Stomach (tissue), 9 donors: ENCODE measurements around the gene ARSG. TPM values are rescaled to one million over a fixed set of nuclear protein-coding genes. Genes with fewer than 3 reads are reported as not detected.

Experiments
- DNase-seq, 2 donors: peaks; one replicate each; pipeline versions ENCODE4 v3.0.0 to v3.0.0-alpha.2; 2013 to 2019
- H3K27ac ChIP-seq, 5 donors: fragments of 200-600 bp in 4 of 5; sonication (generic) in 4 of 5; one replicate each; pipeline ENCODE4 v1.5.1; 2013 to 2019; ENCODE audit warnings: mild to moderate bottlenecking in 1 of 5, moderate library complexity in 1 of 5
- H3K27me3 ChIP-seq, 3 donors: fragments of 200-600 bp; sonication (generic); one replicate each; pipeline ENCODE4 v1.5.1; 2017 to 2019; ENCODE audit warnings: mixed run types in 1 of 3
- H3K36me3 ChIP-seq, 4 donors: fragments of 200-600 bp; sonication (generic); 1 replicate in 3 of 4; 2 replicates in 1 of 4; pipeline ENCODE4 v1.5.1; 2016 to 2019
- H3K4me1 ChIP-seq, 4 donors: fragments of 200-600 bp; sonication (generic); one replicate each; pipeline ENCODE4 v1.5.1; 2016 to 2019
- H3K4me3 ChIP-seq, 4 donors: fragments of 200-600 bp; sonication (generic) in 3 of 4; one replicate each; pipeline ENCODE4 v1.5.1; 2016 to 2019; ENCODE audit warnings: mild to moderate bottlenecking in 1 of 4
- H3K9me3 ChIP-seq, 4 donors: fragments of 200-600 bp; sonication (generic); one replicate each; pipeline ENCODE4 v1.5.1; 2016 to 2019
- EP300 ChIP-seq: sonication (generic); formaldehyde crosslinking; IDR thresholded peaks from one replicate; pipeline ENCODE4 v1.6.1; 2017; ENCODE audit warnings: antibody characterized with exemption
- POLR2A ChIP-seq, 4 donors: fragments of 450-650 bp; IDR thresholded peaks; one replicate each; pipeline ENCODE4 v1.6.1; 2016; ENCODE audit warnings: antibody characterized with exemption in 4 of 4, control low read depth in 2 of 4, mild to moderate bottlenecking in 1 of 4, moderate library complexity in 1 of 4
- POLR2AphosphoS5 ChIP-seq, 3 donors: sonication (generic); formaldehyde crosslinking; IDR thresholded peaks; one replicate each; pipeline ENCODE4 v1.6.1; 2016; ENCODE audit warnings: antibody characterized with exemption in 3 of 3
- WGBS, 5 donors: extraction: QIAGEN DNeasy Blood & Tissue Kit in 3 of 5; methylation state at CpG; one replicate each; pipeline versions ENCODE4 v1.1.5 to v1.1.7; 2013 to 2018; 5-methylcytosine and 5-hydroxymethylcytosine counted together
- intact Hi-C: fragments of 100-400 bp; cut with DNase I; formaldehyde crosslinking; loops from one replicate; pipeline ENCODE4 v1.15.1; 2023; ENCODE audit warnings: low total_unique reads
- polyA plus RNA-seq, 3 donors: library from polyadenylated mRNA; stranded (reverse); fragments of 200-250 nt; gene quantifications; one replicate each; pipeline ENCODE4 v1.2.3, GENCODE V29; 2013
- total RNA-seq, 5 donors: library from RNA; depleted of rRNA; stranded (reverse); fragments of >200 nt; gene quantifications; one replicate each; pipeline versions ENCODE4 v1.1.0 to v1.2.3, GENCODE V29; 2014 to 2016
- TF ChIP-seq, protein P1 (sequence below), 7 experiments: fragments of 450-650 bp in 4 of 7; fragments of 200-600 bp in 3 of 7; sonication (generic) in 3 of 7; IDR thresholded peaks; one replicate each; pipeline ENCODE4 v1.5.1; 2016 to 2019; ENCODE audit warnings: antibody characterized with exemption in 7 of 7, control low read depth in 2 of 7, mild to moderate bottlenecking in 1 of 7
- donor health status: healthy with polysubstance abuse.
- donor health status: Bipolar disorder and iron deficiency.
- donor health status: healthy.

The ARSG gene
- total and polyA plus RNA-seq, 8 donors: 0.45 to 74.7 (median 2.4) TPM

DNA sequence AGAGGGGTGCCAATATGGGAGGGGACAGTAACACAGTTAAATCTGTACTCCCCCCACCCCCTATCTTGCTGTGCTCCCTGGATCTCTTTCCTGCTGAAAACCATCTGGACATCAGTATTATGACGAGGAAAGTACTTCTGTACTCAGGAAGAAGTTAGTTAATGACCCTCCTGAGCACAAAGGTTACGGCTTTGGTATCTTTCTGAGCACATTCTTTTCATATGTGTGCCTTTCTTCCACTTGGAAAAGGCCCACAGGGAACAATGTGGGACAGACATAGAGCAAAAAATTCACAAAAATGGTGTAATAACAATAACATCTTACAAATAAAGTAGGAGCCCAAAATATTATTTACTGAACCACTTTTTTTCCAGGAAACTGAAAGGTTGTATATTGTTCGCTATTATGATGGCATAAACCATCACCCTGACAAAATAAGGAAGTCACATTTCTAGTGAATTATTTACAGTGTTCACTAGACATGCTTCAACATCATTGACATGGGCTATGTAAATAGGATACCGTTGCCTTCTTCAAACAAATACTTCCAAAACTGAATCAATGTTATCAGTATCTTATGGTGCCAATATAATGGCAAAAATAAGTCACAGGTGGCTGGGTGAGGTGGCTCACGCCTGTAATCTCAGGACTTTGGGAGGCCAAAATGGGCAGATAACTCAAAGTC is 160.5 kb downstream of the ARSG start:
- Histone ChIP-seq H3K27me3 (no peaks in the 10 kb centered on the region), H3K4me3 (no peak overlapping the region), H3K27ac (no peak overlapping the region), H3K9me3 (no peaks in the 10 kb centered on the region), H3K4me1 (peaks cover 20 to 46% (median 30%) of the 10 kb centered on the region in 4 donors), H3K36me3 (peaks cover 31 to 62% (median 60%) of the 10 kb centered on the region in 4 donors)
- 57 to 68% (median 62%) methylated on average over 5 of the region's 5 CpGs for WGBS, 5 donors
- DNase-seq: no peak
- intact Hi-C loops: no loop called here
- TF ChIP-seq, protein P1, sequence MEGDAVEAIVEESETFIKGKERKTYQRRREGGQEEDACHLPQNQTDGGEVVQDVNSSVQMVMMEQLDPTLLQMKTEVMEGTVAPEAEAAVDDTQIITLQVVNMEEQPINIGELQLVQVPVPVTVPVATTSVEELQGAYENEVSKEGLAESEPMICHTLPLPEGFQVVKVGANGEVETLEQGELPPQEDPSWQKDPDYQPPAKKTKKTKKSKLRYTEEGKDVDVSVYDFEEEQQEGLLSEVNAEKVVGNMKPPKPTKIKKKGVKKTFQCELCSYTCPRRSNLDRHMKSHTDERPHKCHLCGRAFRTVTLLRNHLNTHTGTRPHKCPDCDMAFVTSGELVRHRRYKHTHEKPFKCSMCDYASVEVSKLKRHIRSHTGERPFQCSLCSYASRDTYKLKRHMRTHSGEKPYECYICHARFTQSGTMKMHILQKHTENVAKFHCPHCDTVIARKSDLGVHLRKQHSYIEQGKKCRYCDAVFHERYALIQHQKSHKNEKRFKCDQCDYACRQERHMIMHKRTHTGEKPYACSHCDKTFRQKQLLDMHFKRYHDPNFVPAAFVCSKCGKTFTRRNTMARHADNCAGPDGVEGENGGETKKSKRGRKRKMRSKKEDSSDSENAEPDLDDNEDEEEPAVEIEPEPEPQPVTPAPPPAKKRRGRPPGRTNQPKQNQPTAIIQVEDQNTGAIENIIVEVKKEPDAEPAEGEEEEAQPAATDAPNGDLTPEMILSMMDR (IDR thresholded peaks at IDR 0.05): no peak
- TF ChIP-seq POLR2AphosphoS5 (IDR thresholded peaks at IDR 0.05) (no peak), POLR2A (IDR thresholded peaks at IDR 0.05) (no peak), EP300 (no peak)

GRCh38 chr17:68452724-68453290 is 161.5 kb downstream of the ARSG start:
- WGBS, 5 donors: 71 to 82% (median 78%) methylated on average over 6 of the region's 6 CpGs
- H3K27ac ChIP-seq: no peak overlapping the region
- H3K36me3 ChIP-seq: peaks cover 31 to 52% (median 51%) of the 10 kb centered on the region in 4 donors
- TF ChIP-seq POLR2A (IDR thresholded peaks at IDR 0.05) (no peak), EP300 (no peak)
- no peaks in the 10 kb centered on the region for H3K9me3 ChIP-seq
- H3K4me1 ChIP-seq: peaks cover 20 to 47% (median 31%) of the 10 kb centered on the region in 4 donors
- no peak overlapping the region for H3K4me3 ChIP-seq
- intact Hi-C loops: no loop called here
- H3K27me3 ChIP-seq: no peaks in the 10 kb centered on the region
- peak in 1 of 2 donors; percentile 32 for DNase-seq

- TF ChIP-seq EP300: no peak
- no peak for TF ChIP-seq POLR2A (IDR thresholded peaks at IDR 0.05)
- TF ChIP-seq POLR2AphosphoS5 (IDR thresholded peaks at IDR 0.05): no peak
- TF ChIP-seq, protein P1 (IDR thresholded peaks at IDR 0.05): no peak
- Histone ChIP-seq H3K36me3 (peaks cover 25 to 39% (median 37%) of the 10 kb centered on the region in 4 donors), H3K4me1 (peaks cover 25 to 55% (median 39%) of the 10 kb centered on the region in 4 donors), H3K4me3 (no peak overlapping the region), H3K27ac (peak overlapping the region in 1 of 5 donors; percentile 29), H3K27me3 (no peaks in the 10 kb centered on the region), H3K9me3 (no peaks in the 10 kb centered on the region)
- intact Hi-C loops: no loop called here
- WGBS, 5 donors: 68 to 78% (median 69%) methylated on average over 5 of the region's 5 CpGs
- no peak for DNase-seq
Observed at GRCh38 chr17:68453991-68454665, 162.8 kb downstream of the ARSG start.

DNA sequence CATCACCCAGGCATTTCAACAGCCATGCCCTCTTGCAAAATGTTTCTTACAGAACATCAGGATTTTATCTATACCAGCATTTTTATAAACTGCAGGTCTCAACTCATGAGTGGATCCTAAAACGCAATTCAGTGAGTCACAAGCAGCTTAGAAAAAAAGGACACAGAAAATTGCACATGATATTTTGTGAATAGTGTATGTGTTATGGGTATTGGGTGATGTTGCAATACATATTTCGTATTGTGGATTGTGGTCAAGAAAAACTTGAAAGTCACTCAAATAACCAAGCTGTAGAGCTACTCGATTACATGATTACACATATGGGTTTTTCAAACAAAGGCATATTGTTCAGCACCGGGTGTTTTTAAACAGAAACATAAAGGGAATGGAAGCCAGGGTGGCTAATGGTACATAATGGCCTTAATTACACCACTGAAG is 164.6 kb downstream of the ARSG start:
- peak overlapping the region; percentile 95 to 98 (median 97) for H3K27ac ChIP-seq
- H3K27me3 ChIP-seq: no peaks in the 10 kb centered on the region
- peaks cover 25 to 57% (median 39%) of the 10 kb centered on the region in 4 donors for H3K4me1 ChIP-seq
- intact Hi-C loops: no loop called here
- DNase-seq: no peak
- H3K4me3 ChIP-seq: peak overlapping the region; percentile 73 to 86 (median 80)
- H3K9me3 ChIP-seq: no peaks in the 10 kb centered on the region
- H3K36me3 ChIP-seq: peaks cover 7 to 21% (median 19%) of the 10 kb centered on the region in 4 donors
- 16 to 22% (median 21%) methylated on average over 4 of the region's 4 CpGs for WGBS, 5 donors
- no peak for TF ChIP-seq POLR2AphosphoS5 (IDR thresholded peaks at IDR 0.05)
- TF ChIP-seq POLR2A (IDR thresholded peaks at IDR 0.05): no peak
